ENCODE data around the gene KIF4A. TPM values are rescaled to one million over a fixed set of nuclear protein-coding genes. Genes with fewer than 3 reads are reported as not detected.

KIF4A gene
- total and polyA plus RNA-seq, 2 of the 4 experiments (the other 2 are of a cell fraction): 10.0 to 19.0 TPM

DNA sequence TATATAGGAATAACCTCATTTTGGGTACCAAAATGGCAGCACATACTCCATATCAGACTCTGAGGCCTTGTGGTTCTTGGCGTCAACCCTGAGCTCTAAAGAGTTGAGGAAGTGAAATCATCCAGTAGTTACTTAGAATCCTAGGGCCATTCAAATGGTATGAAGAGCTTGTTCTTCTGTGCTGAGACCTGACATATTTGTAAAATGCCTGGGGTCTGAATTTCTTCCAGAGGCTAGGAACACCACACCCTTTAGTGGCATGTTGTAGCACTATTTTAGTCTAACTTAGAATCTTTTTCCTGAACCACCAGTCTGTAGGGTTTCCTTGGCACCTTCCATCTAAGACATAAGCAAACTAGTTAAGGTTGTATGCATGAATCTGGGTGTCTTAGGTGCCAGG, 115.1 kb downstream of the KIF4A start:
- Histone ChIP-seq H4K20me1 (ENCODE audit: insufficient read depth, low read length) (no peaks in the 10 kb centered on the region), H3K9me3 (ENCODE audit: control insufficient read depth, insufficient read depth, low read length) (no peaks in the 10 kb centered on the region), H4K8ac (ENCODE audit: low read depth in 2 of 2, low read length in 2 of 2) (no peak overlapping the region), H3K56ac (ENCODE audit: extremely low read depth, insufficient read depth, low read length) (no peak overlapping the region), H3K9me1 (ENCODE audit: insufficient read depth, low read length) (no peaks in the 10 kb centered on the region), H3K4ac (ENCODE audit: low read depth, low read length) (no peak overlapping the region), H3K4me2 (ENCODE audit: low read depth, low read length) (no peak overlapping the region), H3K79me1 (ENCODE audit: low read depth in 1 of 2, low read length in 2 of 2) (no peaks in the 10 kb centered on the region), H2BK15ac (ENCODE audit: low read depth, low read length) (no peak overlapping the region), H3K9ac (ENCODE audit: low read depth, low read length) (no peak overlapping the region), H4K91ac (ENCODE audit: insufficient read depth, low read depth, low read length) (no peak overlapping the region), H2AK9ac (replicated peaks; ENCODE audit: low read depth, low read length, poor library complexity) (no peak overlapping the region), H2AFZ (replicated peaks; ENCODE audit: low read length, poor library complexity) (no peak overlapping the region), H3K18ac (ENCODE audit: low read depth, low read length) (no peak overlapping the region), H2AK5ac (ENCODE audit: low read depth, low read length) (no peak overlapping the region), H2BK120ac (ENCODE audit: low read depth, low read length) (no peak overlapping the region), H3K4me3 (ENCODE audit: insufficient read depth, low read depth, low read length) (no peak overlapping the region), H4K5ac (ENCODE audit: low read depth, low read length) (no peak overlapping the region), H3K36me3 (ENCODE audit: control insufficient read depth, insufficient read depth, low read length) (no peaks in the 10 kb centered on the region), H2BK5ac (ENCODE audit: low read depth, low read length, poor library complexity, severe bottlenecking) (no peak overlapping the region), H3K4me1 (ENCODE audit: control insufficient read depth, insufficient read depth, low read length) (no peaks in the 10 kb centered on the region), H3K27me3 (ENCODE audit: control insufficient read depth, insufficient read depth, low read length) (no peaks in the 10 kb centered on the region; the same call in 1 of the 2 replicates), H3K23ac (ENCODE audit: low read depth, low read length) (no peak overlapping the region), H3K27ac (ENCODE audit: insufficient read depth, low read length) (no peak overlapping the region), H3K14ac (replicated peaks; ENCODE audit: low read depth, low read length) (no peak overlapping the region), H2BK20ac (ENCODE audit: low read depth, low read length) (no peak overlapping the region)
- no peak for TF ChIP-seq MXI1 (IDR thresholded peaks at IDR 0.05; ENCODE audit: borderline replicate concordance, low read depth, low read length)
- TF ChIP-seq SMC3 (IDR thresholded peaks at IDR 0.05; ENCODE audit: low read depth, low read length): no peak
- DNase-seq (no peak), ATAC-seq (ENCODE audit: low read depth) (no peak)
- dilution Hi-C loops (cut with HindIII; ENCODE audit: low sequenced_read_pairs, unreplicated experiment): no loop called here
- ChIA-PET POLR2A (ENCODE audit: unreplicated experiment) (no interaction called here), CTCF (no interaction called here)
- no CpG with 5 or more reads among the region's 1 CpG for WGBS, 2 experiments (ENCODE audit: extremely low coverage in 2 of 2, insufficient read length in 1 of 2)
- in situ Hi-C loops (cut with MboI; ENCODE audit: low sequenced_read_pairs): no loop called here
- intact Hi-C loops (cut with micrococcal nuclease): no loop called here
- BruUV-seq (replicated peaks): no TSS peak
